ENCODE data around the gene AP3S1. TPM values are rescaled to one million over a fixed set of nuclear protein-coding genes. Genes with fewer than 3 reads are reported as not detected.
"Not testable (repeated sequence)": the region's sequence is repeated elsewhere in the genome, so short reads cannot be mapped to it uniquely, and the experiment has no call there.

The AP3S1 gene
- total RNA-seq, 1 donor = 126 TPM

- TF ChIP-seq CTCF (IDR thresholded peaks at IDR 0.05; ENCODE audit: insufficient read depth, low read depth, low read length) = no peak
- peak; percentile 23 for DNase-seq (ENCODE audit: low read depth)
Measured at GRCh38 chr5:115898656-115899055, 56.9 kb downstream of the AP3S1 start.

GRCh38 chr5:115907177-115907576, 65.4 kb downstream of the AP3S1 start:
- DNase-seq (ENCODE audit: low read depth) = no peak
- no peak for TF ChIP-seq CTCF (IDR thresholded peaks at IDR 0.05; ENCODE audit: insufficient read depth, low read depth, low read length)

More at GRCh38 chr5:115898656-115899055, 56.9 kb downstream of the AP3S1 start:
- no peak overlapping the region for H3K4me3 ChIP-seq (ENCODE audit: low read depth, low read length)

GRCh38 chr5:115913623-115914400, 72.1 kb downstream of the AP3S1 start:
- not testable (repeated sequence) for H3K4me3 ChIP-seq (ENCODE audit: low read depth, low read length); DNase-seq (ENCODE audit: low read depth)

More at GRCh38 chr5:115907177-115907576, 65.4 kb downstream of the AP3S1 start:
- H3K4me3 ChIP-seq (ENCODE audit: low read depth, low read length) = no peak overlapping the region

- no peak for TF ChIP-seq CTCF (IDR thresholded peaks at IDR 0.05; ENCODE audit: insufficient read depth, low read depth, low read length)
- DNase-seq (ENCODE audit: low read depth) = no peak
- no peak overlapping the region for H3K4me3 ChIP-seq (ENCODE audit: low read depth, low read length)
Measured at GRCh38 chr5:115920171-115920725, 78.5 kb downstream of the AP3S1 start.

GRCh38 chr5:115928578-115929407, 87.1 kb downstream of the AP3S1 start:
- H3K4me3 ChIP-seq (ENCODE audit: low read depth, low read length); DNase-seq (ENCODE audit: low read depth): not testable (repeated sequence)

GRCh38 chr5:115930171-115930570, 88.4 kb downstream of the AP3S1 start:
- H3K4me3 ChIP-seq (ENCODE audit: low read depth, low read length); DNase-seq (ENCODE audit: low read depth): not testable (repeated sequence)

GRCh38 chr5:115930630-115931337, 89.0 kb downstream of the AP3S1 start:
- no peak for DNase-seq (ENCODE audit: low read depth)
- TF ChIP-seq CTCF (IDR thresholded peaks at IDR 0.05; ENCODE audit: insufficient read depth, low read depth, low read length) = no peak
- no peak overlapping the region for H3K4me3 ChIP-seq (ENCODE audit: low read depth, low read length)

GRCh38 chr5:115932991-115933390, 91.3 kb downstream of the AP3S1 start:
- TF ChIP-seq CTCF (IDR thresholded peaks at IDR 0.05; ENCODE audit: insufficient read depth, low read depth, low read length) = no peak
- DNase-seq (ENCODE audit: low read depth) = peak; percentile 88
- no peak overlapping the region for H3K4me3 ChIP-seq (ENCODE audit: low read depth, low read length)
